Epithelial cell of prostate (primary cell): ENCODE measurements around the gene ANKRD44.

ENCODE experiments used
- DNase-seq: peaks from one replicate; pipeline ENCODE4 v3.0.0-alpha.2; 2011; ENCODE audit warnings: low read depth, low spot score
- H3K27ac ChIP-seq: fragments of 450-650 bp; 2 replicates; pipeline ENCODE4 v1.5.1; 2017; ENCODE audit warnings: mild to moderate bottlenecking

ANKRD44 gene

DNA sequence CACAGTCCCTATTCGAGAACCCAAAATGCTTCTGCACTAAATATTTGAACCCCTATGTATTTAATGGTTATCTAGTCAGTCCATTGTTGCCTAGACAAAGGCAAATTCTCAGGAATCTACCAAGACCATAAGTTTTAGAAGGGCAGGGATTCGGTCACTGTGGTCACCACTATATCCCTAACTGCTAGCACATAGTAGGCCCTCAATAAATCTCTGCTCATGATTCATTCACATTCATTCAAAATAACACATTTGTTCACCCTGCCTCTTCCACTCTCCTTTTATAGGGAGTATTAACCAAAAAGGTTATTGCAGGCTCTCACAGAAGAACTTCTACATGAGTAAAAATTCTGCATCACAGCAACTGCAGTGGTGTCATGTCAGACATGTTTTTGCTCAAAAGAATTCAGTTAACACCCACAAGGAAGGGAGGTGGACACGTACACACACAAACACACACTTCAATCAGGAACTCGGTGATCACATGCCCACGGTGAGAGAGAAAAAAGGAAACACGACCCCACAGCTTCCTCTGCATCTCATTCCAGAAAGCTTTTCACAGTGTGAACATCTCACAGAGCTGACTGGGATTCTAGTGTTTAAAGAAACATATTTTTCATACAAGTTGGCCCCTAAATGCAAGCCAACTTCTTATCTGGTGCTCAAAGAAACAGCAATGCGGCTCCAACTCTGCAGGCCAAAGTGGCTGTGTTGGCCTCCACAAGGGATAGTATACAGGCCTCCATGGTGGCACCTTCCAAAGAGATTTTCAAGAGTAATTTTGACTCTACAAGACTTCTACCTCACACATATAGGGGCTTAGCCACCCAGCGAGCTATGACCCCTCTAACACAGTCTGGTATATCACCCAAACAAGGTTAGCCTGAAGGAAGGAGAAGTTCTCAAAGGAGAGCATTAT, 98.0 kb downstream of the ANKRD44 start:
- no peak for DNase-seq
- no peak overlapping the region for H3K27ac ChIP-seq

DNA sequence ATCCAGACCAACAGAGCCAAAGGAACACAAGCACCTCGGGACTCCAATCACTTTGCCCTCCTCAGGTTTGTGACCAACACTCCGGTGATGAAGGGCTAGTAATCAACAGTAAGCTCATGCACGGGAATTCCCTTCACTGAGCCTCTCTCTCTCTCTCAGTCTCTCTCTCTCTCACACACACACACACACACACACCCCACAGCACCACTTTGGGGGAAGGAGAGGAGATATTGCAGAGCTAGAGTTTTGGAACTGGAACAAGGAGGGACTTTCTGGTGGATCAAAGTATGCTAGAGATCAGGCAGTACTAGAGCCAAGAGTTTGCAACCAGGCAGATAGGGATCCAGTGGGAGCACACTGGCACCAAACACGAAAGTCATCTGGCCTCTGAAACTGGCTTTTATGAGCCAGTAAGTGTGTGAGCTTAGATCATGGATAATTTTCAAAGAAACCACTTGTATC, 98.7 kb downstream of the ANKRD44 start:
- DNase-seq: no peak
- H3K27ac ChIP-seq: no peak overlapping the region

DNA sequence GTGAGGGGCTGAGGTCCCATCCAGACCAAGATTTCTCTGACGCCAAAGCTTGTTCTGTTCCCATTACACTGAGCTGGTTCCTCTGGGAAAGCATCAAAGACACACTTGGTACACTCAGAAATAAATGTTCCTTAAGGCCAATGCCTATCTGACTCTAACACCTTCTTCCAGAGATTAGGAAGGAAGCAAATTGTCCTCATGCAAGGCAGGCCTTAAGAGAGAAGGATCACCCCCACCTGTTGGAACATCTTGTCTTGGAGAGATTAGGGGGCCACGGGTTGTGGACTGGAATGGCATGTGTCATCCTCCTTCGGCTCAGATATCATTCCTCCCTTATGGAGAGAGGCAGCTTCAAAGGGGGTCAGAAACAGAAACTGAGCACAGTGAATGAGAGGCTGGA, 100.2 kb downstream of the ANKRD44 start:
- no peak for DNase-seq
- H3K27ac ChIP-seq: no peak overlapping the region

DNA sequence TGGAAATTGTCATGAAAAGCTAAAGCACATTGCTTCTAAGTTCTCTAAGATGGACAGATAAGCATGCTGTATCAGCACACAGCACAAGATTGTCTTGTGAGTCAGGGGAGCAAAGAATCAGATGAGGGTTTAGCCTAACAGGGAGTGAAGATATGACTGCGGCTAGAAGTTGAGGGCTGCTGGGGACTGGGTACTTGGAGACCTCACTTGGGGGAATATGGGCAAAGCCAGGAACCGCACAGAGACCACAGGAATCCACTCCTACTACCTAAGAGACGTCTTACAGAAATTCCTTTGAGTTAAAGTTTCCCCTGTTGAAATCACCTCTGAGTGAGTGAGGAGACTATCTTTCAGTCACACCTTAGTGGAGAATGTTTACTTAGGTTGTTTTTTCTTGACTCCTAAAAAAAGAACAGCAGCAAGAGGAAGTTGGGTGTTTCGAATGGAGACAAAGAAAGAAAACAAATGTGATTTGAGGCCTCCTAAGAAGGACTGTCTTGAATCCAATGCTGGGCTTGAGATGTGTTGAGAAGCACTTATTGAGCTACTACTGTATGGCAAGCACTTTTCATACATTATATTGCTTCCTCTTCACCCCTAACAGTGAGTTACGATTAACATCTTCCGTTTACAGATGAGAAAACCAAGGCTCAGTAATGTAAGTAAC, 100.7 kb downstream of the ANKRD44 start:
- H3K27ac ChIP-seq: no peak overlapping the region
- no peak for DNase-seq

DNA sequence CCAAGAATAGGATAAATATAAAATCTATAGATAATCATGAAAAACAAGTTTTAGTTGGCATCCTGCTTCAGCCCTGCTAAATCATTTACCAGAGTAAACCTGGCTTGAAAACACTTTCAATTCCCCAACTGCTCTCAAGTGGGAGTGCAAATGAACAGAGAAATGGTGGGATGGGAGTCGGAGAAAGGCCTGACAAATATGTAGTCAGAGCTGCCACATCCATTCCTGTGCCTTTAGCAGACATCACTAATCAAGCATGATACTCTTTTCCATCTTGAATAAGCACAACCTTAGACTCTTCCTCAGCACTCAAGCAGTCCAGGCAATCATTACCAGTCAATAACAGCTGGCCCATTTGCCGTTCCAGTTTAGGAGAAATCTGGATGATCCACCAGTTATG, 101.3 kb downstream of the ANKRD44 start:
- H3K27ac ChIP-seq: no peak overlapping the region
- DNase-seq: no peak

DNA sequence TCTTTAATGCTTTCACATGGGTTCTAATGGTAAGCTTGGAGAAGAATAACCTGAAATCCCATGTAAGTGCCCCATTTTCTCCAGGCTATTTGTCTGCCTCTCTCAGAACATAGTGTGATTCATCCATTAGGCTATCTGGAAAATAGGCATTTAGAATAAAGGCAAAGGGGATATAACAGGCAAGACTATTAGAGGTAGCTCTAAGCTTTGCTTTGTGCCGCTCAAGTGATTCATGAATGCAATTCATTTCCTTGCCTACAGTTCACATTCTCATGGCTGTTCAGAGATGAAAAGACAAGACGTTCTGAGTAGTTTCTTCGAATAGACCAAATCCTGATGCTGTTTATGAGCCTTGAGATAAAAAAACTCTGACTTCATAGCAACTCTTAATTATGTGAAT, 101.7 kb downstream of the ANKRD44 start:
- no peak for DNase-seq
- no peak overlapping the region for H3K27ac ChIP-seq

DNA sequence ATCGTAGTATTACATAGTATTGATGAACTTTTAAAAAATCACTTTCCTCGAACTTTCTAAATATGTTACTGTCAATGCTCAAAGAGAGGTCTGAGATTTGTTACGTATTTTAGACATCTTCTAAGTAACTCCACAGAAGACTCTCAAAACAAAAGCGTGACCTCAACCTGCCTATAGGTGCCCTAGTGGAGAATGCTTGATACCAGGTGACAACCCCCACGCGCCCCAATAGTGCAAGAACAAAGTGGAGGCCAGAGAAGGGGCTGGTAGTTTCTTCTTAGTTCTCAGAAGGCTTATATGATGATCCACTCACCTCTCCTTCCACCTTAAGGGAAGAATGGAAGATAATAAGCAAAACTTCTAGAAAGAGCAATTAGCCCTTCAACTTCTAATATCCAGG, 102.6 kb downstream of the ANKRD44 start:
- H3K27ac ChIP-seq: no peak overlapping the region
- DNase-seq: no peak

DNA sequence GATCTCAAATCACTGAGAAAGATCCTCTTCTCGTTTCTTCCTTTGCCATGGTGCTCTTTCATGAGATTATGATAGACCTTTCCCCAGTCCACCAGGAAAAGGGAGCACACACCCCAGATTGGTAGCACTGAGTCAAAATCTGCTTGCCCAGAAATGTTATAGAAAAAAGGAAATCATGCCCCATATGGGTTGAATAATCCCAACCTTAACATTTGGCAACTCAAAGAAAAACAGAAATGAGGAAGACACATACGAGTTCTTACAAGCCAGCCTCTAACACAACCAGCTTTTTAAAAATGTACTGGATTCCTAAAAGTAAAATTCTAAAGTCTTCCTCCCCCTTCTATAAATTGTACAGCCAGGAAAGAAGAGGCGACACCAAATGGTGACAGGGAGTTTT, 103.0 kb downstream of the ANKRD44 start:
- DNase-seq: no peak
- no peak overlapping the region for H3K27ac ChIP-seq

DNA sequence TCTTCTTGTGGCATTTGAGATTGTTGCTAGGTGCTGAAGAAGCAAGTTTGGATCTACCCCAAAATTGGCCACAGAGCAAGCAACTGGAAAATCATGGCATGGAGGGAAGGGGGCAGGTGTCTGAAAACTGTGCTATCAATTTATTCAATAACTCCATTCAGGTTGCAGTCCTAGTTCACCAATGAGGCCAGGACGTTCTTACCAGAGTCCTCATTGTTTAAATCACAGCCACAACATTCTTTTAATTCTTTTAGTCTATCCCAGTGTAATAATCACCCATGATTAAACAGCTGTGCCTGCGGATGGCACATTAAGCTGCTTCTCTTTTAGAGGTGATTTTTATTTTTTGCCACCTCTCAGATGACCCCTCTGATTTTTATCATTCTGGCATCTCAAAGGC, 103.5 kb downstream of the ANKRD44 start:
- no peak for DNase-seq
- no peak overlapping the region for H3K27ac ChIP-seq

DNA sequence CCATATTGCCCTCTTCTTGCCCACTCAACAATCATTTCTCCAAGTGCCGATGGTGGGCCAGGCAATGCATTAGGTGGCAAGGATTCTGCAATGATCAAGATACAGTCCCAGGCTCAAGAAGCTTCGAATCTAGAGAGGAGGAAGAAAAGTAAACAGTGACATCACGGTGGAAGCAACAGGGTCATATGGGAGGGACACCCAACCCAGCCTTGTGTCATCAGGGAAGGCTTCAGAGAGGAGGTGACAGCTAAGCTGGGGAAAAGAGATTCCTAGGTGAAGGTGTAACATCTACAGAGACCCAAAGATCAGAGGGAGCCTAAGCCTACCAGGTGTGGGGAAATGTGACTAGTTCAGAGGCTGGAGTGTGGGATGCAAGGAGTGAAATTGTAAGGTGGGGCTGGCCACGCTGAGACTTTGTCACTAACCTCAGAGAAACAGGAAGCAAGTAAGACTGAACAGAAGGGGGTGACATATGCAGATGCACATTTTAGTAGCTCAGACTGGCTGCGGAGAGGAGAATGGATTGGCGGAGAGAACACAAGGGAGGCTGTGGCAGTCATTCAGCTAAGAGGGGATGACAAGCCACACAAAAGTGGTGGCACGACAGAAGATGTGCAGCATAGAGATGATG, 104.9 kb downstream of the ANKRD44 start:
- DNase-seq: no peak

DNA sequence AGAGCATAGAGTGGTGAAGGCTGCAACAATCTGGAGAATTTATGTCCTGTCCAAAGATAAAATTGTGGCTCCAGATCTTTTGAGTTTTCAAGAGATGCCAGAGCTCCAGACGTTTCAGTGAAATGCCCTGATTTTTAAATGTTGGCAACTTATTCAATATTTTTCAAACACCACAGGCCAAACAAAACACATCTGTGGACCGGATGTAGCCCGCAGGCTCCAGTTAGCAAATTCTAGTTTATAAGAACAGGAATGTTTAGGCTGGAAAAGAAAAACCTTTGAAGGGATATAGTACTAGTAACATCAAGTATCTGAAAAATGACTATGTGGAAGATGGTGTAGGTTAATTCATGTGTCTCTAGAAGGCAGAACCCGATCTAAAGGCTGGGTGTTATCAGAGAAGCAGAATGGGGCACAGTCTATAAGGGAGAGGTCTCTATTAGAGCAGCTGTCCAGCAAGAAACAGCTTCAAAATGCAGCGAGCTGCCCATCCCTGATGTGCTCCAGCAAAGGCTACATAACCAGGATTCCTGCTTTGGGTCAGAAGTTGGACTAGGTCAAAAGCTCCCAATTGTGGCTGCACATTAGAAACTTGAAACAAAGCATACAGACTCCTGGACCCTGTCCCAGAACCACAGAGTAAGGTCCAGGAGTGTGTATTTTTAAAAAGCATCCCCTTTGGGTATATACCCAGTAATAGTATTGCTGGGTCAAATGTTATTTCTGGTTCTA, 105.9 kb downstream of the ANKRD44 start:
- no peak overlapping the region for H3K27ac ChIP-seq
- no peak for DNase-seq

More for the DNA sequence above, 104.9 kb downstream of the ANKRD44 start:
- no peak overlapping the region for H3K27ac ChIP-seq

DNA sequence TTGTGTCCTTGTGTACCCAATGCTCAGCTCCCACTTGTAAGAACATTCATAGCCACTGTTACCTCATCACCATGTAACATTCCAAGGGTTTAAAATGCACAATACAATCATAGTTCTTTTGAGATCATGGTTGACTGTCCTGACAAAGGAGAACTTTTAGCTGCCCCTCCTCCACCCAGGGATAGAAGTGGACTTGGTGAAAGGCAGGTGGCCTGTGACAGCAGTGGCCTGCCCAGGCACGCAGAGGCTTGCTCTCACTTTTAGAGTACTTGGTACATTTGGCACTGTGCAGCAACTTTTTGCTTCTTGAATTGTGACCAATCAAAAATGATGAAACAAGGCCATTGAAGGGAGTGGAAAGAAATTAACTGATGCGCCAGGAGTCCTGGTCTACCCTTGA, 108.7 kb downstream of the ANKRD44 start:
- no peak for DNase-seq
- no peak overlapping the region for H3K27ac ChIP-seq

DNA sequence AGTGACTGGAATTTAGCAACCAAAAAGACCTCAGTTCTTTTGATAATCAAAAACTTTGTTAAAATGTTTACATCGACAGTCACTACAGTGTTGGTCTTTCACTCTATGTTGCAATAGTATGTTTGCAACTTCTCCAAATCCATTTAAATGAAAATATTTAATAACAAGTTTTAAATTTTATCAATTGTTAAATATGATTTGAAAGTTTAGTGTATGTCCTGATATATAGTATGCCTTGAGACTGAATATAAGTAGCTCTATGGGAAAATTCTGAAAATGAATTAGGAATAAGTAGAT, 109.9 kb downstream of the ANKRD44 start:
- DNase-seq: no peak
- no peak overlapping the region for H3K27ac ChIP-seq

DNA sequence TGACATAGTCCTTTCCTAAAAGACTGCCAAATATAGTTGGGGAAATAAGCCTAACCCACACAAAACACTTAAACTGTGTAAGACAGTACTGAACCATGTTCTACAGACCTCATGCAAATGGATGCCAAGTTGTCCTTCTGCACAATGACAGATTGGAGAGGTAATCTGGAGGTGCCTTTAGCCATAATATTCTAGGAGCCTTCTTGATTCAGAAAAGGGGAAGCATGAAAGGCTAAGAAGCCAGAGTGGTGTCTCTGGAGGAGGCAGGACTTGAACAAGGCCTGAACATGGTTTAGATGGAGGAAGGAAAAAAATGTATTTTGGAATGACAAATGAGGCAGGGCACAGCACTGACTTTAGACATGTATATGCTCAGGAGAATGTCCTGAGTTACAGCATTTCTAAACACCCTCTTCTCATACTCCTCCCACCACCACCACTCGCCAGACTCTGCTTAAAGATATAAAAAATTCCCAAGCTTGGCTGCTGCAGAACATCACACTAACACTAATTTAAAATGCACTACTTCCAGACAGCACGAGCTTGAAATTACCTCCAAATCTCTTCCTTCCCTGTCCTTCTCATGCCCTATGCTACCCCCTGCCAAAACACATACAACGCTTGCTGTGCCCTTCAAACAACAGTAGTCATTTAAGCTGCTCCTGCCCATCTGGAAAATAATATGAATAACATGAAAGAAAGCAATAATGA, 110.4 kb downstream of the ANKRD44 start:
- DNase-seq: no peak
- no peak overlapping the region for H3K27ac ChIP-seq

DNA sequence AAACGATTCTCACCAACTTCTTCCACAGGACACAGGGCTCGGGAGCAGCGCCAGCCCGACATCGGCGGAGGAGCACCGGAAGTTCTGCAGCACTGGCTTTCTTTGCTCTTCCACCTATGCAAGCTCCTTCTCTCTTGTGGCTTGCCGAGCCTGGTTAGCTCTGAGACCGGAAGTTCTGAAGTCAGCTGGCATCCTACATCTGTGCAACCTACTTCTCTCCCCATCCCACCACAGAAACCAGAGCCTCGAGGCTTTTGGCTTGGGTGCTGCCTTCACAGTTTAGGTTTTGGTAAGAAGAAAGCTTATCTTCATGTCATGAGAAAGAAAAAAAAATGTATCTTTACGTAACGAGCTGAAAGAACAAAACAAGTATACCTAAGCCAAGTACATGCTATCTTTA, 111.7 kb downstream of the ANKRD44 start:
- no peak for DNase-seq
- H3K27ac ChIP-seq: no peak overlapping the region

DNA sequence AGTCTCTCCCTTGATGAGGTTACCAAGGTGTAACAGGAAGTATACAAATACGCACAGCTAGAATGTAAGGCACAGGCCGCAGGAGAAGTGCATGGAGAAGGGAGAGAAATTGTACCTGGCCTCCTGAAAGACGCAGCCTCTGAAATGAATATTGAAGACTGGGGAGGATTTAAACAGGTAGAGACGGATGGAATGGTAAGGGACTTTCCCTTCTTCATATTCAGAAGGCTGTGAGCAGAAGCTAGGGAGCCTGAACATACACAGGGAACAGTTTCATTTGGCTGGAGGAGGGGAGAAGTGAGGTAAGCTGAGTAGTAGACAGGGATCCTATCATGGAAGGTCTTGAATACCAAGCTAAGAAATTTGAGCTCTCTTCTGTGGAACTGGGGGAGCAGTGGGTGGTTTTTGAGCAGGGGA, 112.7 kb downstream of the ANKRD44 start:
- DNase-seq: no peak
- no peak overlapping the region for H3K27ac ChIP-seq

DNA sequence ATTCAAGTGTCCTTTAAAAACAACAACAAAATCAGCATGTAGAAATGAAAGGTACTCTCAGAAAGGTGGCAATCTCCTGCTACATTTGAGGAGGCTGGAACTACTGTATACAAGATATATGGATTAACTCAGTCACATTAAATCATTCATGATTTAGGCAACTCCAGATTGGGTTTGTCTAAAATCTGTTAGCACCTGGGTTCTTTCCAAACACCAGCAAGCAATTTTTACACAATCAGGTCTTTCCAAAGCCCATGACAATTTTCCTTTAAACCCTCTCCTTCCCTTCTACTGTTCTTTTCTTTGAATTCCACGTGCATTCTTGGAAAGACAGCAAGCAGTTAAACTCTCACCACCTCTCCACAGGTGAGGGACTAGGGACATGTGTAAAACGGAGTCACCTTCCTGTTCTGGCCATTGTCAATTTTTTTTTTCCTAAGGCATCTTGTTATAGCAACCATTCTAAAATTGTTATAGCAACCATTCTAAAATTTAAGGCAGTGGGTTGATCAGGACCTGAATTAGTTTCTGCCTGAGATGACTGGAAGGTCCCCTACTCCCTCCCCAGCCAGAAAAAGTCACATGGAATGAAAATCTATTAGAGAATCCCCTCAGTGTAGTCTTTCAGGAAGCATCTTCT, 113.9 kb downstream of the ANKRD44 start:
- H3K27ac ChIP-seq: no peak overlapping the region
- DNase-seq: no peak

DNA sequence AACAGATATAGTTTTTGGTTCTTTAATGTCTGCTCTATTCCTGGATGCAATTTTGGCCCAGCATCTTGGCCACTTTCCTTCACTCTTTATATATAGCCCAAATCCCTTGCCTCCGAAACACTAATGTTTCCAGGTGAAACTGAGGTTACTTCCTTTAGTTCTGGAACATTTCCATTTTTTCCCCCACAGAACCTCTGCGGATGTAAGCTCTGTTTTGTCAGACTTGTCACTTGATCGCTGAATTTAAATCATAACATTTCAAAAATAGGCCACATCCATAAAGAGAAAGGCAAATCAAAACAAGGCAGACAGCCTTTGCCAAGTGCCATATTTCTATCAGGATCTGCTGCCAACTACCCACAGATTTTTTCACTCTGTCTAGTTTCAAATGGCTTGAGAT, 115.1 kb downstream of the ANKRD44 start:
- H3K27ac ChIP-seq: no peak overlapping the region
- DNase-seq: no peak

DNA sequence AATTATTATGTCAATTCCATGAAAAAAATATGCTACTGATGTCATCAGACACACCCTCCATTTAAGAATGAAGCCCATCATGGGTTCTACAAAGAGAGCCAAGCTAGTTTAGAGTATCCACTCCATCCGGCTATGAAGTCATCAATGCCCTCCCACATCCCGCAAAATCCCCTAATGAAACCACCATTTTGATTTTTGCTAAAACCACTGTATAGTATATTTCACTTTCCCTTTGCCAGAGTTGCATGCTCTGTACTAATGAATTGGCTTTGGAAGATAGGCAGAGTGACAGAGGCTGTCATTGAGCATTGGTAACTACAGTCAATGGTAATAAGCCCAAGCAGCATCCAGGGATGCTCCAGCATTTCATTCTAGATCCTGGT, 118.6 kb downstream of the ANKRD44 start:
- no peak overlapping the region for H3K27ac ChIP-seq
- DNase-seq: no peak
